ENCODE results near the gene CARD16.
A peak's percentile ranks its signal among the peaks of the same experiment; 100 is the strongest.
"Not testable (repeated sequence)": the region's sequence is repeated elsewhere in the genome, so short reads cannot be mapped to it uniquely, and the experiment has no call there.

The CARD16 gene

GRCh38 chr11:105044557-105045524, at the start of gene CARD16:
Gene CARD16, minus strand, starts transcription at chr11:105045335. Its CDS starts 38 bp downstream, at chr11:105045297.
- peak; percentile 16 to 38 for DNase-seq

GRCh38 chr11:105092256-105093239, 47.4 kb upstream of the CARD16 start:
- no peak for DNase-seq

GRCh38 chr11:105081412-105082150, 36.4 kb upstream of the CARD16 start:
- DNase-seq: no peak

- DNase-seq: not testable (repeated sequence)
Observed at GRCh38 chr11:105080171-105080906, 35.2 kb upstream of the CARD16 start.

GRCh38 chr11:105078283-105078682, 33.1 kb upstream of the CARD16 start:
- no peak for DNase-seq

- peak; percentile 40 for DNase-seq
Observed at GRCh38 chr11:105077141-105077790, 32.1 kb upstream of the CARD16 start.

GRCh38 chr11:105074166-105074530, 29.0 kb upstream of the CARD16 start:
- no peak for DNase-seq

GRCh38 chr11:105073456-105074165, 28.5 kb upstream of the CARD16 start:
- DNase-seq: no peak

- not testable (repeated sequence) for DNase-seq
Observed at GRCh38 chr11:105072080-105072479, 26.9 kb upstream of the CARD16 start.

GRCh38 chr11:105071089-105071732, 26.1 kb upstream of the CARD16 start:
- no peak for DNase-seq

GRCh38 chr11:105070306-105070705, 25.2 kb upstream of the CARD16 start:
- peak in 1 of 2 donors; percentile 4 for DNase-seq

GRCh38 chr11:105069749-105070148, 24.6 kb upstream of the CARD16 start:
- not testable (repeated sequence) for DNase-seq

GRCh38 chr11:105063245-105063941, 18.3 kb upstream of the CARD16 start:
- DNase-seq: not testable (repeated sequence)

GRCh38 chr11:105057432-105057831, 12.3 kb upstream of the CARD16 start:
- no peak for DNase-seq

GRCh38 chr11:105056446-105056845, 11.3 kb upstream of the CARD16 start:
- no peak for DNase-seq

- no peak for DNase-seq
Observed at GRCh38 chr11:105054723-105055493, 9.8 kb upstream of the CARD16 start.

GRCh38 chr11:105052487-105052886, 7.4 kb upstream of the CARD16 start:
- DNase-seq: no peak

- DNase-seq: no peak
Observed at GRCh38 chr11:105051559-105051958, 6.4 kb upstream of the CARD16 start.

- no peak for DNase-seq
Observed at GRCh38 chr11:105049481-105049880, 4.3 kb upstream of the CARD16 start.

All from stimulated activated CD4-positive, alpha-beta T cell treated with anti-CD3 and anti-CD28 coated beads, Interleukin-2, amount 100 ng/mL, for 24 hours (primary cell).